ENCODE measurements around the gene HSPE1. TPM values are rescaled to one million over a fixed set of nuclear protein-coding genes. Genes with fewer than 3 reads are reported as not detected.
"Not testable (repeated sequence)": the region's sequence is repeated elsewhere in the genome, so short reads cannot be mapped to it uniquely, and the experiment has no call there.

The HSPE1 gene
- total RNA-seq, 1 donor from 2014 or later = 80.4 TPM

DNA sequence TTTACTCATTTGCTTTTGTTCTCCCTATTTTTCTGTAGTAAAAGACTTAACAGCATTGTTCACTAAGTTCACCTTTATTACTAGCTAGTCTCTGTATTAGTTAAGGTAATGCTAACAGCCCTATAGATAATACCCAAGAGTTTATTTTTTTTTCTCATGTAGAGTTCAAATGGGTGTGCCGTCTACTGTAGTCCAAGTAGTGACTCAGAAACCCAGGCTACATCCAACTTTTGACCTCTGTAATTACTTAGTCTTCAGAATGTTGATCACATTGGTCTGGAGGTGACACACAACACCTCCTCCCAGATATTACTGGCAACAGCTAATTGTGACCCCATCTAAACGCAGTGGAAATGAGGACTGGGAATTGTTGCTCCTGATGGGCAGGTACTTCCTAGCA, 39.1 kb upstream of the HSPE1 start:
- Histone ChIP-seq H3K27ac (ENCODE audit: low read depth, low read length) (no peak overlapping the region), H3K4me1 (ENCODE audit: control insufficient read depth in 3 of 3, insufficient read depth in 3 of 3, low read length in 3 of 3) (peaks cover 0 to 8% (median 7%) of the 10 kb centered on the region in 3 donors), H3K9ac (ENCODE audit: low read depth in 1 of 3, low read length in 3 of 3) (no peak overlapping the region), H3K9me3 (ENCODE audit: control insufficient read depth in 3 of 3, low read length in 3 of 3) (no peaks in the 10 kb centered on the region), H3K27me3 (ENCODE audit: control insufficient read depth in 3 of 3, insufficient read depth in 3 of 3, low read length in 3 of 3) (no peaks in the 10 kb centered on the region), H3K4me3 (ENCODE audit: low read length in 3 of 3) (no peak overlapping the region), H3K36me3 (ENCODE audit: control insufficient read depth in 3 of 3, insufficient read depth in 3 of 3, low read length in 3 of 3) (peaks cover 5 to 19% (median 13%) of the 10 kb centered on the region in 3 donors)

DNA sequence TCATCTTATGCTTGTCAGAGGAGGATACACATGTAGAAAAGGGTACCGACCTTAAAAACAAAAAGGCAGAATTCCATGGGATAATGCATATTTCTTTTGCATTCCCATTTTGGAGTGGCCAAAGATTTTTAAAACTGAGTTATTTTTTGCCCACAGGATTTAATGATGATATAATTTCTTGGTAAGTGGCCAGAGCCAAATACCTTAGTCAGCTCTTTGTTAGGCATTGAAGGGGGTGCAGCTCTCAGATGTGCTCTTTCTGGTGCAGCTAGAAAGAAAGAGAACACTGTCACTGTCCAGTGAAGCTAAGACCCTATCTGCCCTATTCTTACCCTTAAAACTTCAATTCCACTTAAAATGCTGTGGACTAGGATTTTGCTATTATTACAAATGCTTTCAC, 36.0 kb upstream of the HSPE1 start:
- Histone ChIP-seq H3K27ac (ENCODE audit: low read depth, low read length) (no peak overlapping the region), H3K4me1 (ENCODE audit: control insufficient read depth in 3 of 3, insufficient read depth in 3 of 3, low read length in 3 of 3) (peaks cover 0 to 6% (median 4%) of the 10 kb centered on the region in 3 donors), H3K27me3 (ENCODE audit: control insufficient read depth in 3 of 3, insufficient read depth in 3 of 3, low read length in 3 of 3) (no peaks in the 10 kb centered on the region), H3K4me3 (ENCODE audit: low read length in 3 of 3) (no peak overlapping the region), H3K9ac (ENCODE audit: low read depth in 1 of 3, low read length in 3 of 3) (no peak overlapping the region), H3K9me3 (ENCODE audit: control insufficient read depth in 3 of 3, low read length in 3 of 3) (no peaks in the 10 kb centered on the region), H3K36me3 (ENCODE audit: control insufficient read depth in 3 of 3, insufficient read depth in 3 of 3, low read length in 3 of 3) (peaks cover 9 to 32% (median 24%) of the 10 kb centered on the region in 3 donors)

DNA sequence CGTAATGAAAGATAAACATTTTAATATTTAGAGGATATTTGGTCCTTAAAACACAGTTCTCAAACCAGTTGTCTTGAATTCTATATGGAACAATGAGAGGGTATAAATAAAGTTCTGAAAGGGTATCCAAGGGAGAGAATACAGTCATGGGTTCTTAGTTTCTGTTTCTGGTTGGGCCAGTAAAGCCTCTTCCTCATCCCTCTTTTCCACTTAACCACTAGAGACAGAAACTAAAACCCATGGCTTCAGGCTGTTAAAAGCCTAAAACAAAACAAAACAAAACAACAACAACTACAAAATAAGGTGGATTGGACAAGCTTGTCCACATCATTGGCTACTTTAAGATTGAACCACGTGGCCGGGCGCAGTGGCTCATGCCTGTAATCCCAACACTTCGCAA, 28.0 kb upstream of the HSPE1 start:
- H3K4me3 ChIP-seq (ENCODE audit: low read length in 3 of 3) = no peak overlapping the region

DNA sequence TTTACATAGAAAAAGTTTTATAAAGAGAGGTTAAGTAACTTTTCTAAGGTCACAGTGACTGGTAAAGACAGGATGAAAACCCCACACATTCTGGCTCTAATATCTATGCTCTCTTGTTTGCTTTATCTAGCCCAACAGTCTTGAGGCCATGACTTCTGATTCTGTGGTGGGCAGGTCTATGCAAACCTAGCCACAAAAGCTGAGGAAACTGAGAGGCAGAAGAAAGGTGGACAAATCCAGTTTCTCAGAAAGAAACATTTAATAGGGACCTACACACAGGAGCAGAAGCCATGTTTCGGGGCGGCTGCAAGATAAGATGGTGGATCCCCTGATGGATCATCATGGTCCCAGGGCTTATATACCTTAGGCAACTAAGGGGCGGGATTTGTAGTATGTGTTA, 22.4 kb upstream of the HSPE1 start:
- Histone ChIP-seq H3K36me3 (ENCODE audit: control insufficient read depth in 3 of 3, insufficient read depth in 3 of 3, low read length in 3 of 3) (peaks cover 20 to 43% (median 32%) of the 10 kb centered on the region in 3 donors), H3K27me3 (ENCODE audit: control insufficient read depth in 3 of 3, insufficient read depth in 3 of 3, low read length in 3 of 3) (no peaks in the 10 kb centered on the region), H3K4me3 (ENCODE audit: low read length in 3 of 3) (no peak overlapping the region), H3K4me1 (ENCODE audit: control insufficient read depth in 3 of 3, insufficient read depth in 3 of 3, low read length in 3 of 3) (peaks cover 0 to 4% (median 0%) of the 10 kb centered on the region in 3 donors), H3K27ac (ENCODE audit: low read depth, low read length) (no peak overlapping the region), H3K9ac (ENCODE audit: low read depth in 1 of 3, low read length in 3 of 3) (no peak overlapping the region), H3K9me3 (ENCODE audit: control insufficient read depth in 3 of 3, low read length in 3 of 3) (no peaks in the 10 kb centered on the region)

More for the DNA sequence above, 28.0 kb upstream of the HSPE1 start:
- H3K36me3 ChIP-seq (ENCODE audit: control insufficient read depth in 3 of 3, insufficient read depth in 3 of 3, low read length in 3 of 3) = peaks cover 26 to 42% (median 41%) of the 10 kb centered on the region in 3 donors
- H3K27me3 ChIP-seq (ENCODE audit: control insufficient read depth in 3 of 3, insufficient read depth in 3 of 3, low read length in 3 of 3) = no peaks in the 10 kb centered on the region
- H3K27ac ChIP-seq (ENCODE audit: low read depth, low read length) = no peak overlapping the region
- no peaks in the 10 kb centered on the region for H3K9me3 ChIP-seq (ENCODE audit: control insufficient read depth in 3 of 3, low read length in 3 of 3)
- H3K4me1 ChIP-seq (ENCODE audit: control insufficient read depth in 3 of 3, insufficient read depth in 3 of 3, low read length in 3 of 3) = no peaks in the 10 kb centered on the region
- no peak overlapping the region for H3K9ac ChIP-seq (ENCODE audit: low read depth in 1 of 3, low read length in 3 of 3)

DNA sequence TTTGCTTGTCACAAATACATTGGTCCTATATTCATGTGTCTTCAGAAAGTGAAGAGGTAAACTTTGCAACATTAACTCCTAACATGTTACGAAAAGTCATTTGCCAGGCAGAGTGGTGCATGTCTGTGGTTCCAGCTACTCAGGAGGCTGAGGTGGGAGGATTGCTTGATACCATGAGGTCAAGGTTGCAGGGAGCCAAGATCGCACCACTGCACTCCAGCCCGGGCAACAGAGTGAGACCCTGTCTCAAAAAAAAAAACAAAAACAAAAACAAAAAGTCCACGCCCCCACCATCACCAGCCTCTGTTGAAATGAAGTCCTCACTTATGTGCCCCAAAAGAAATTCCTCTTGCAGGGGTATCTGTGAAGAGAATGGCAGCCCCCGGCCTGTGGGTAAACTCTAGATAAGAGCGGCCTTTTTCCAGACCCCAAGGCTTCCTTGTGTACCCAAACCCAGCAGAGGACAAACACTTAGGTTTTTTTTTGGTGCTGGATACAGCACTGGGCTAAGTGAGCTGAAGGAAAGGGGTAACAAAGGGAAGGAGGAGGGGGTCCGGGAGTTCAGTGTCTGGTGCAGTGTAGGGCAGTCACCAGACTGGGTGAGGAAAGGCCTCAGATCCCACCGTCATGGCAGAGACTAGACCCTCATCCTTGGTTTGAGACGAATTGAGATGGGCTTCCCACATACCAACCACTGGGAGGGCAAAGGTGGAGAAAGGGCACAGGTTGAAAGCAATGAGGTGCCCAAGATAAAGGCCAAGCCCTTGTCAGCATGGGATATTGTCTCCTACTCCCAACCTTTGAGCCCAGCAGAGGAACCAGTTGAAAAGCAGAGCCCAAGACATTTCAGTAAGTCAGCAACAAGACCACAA, 19.8 kb upstream of the HSPE1 start:
- H3K9ac ChIP-seq (ENCODE audit: low read depth in 1 of 3, low read length in 3 of 3) = no peak overlapping the region
- H3K4me1 ChIP-seq (ENCODE audit: control insufficient read depth in 3 of 3, insufficient read depth in 3 of 3, low read length in 3 of 3) = peaks cover 0 to 4% (median 0%) of the 10 kb centered on the region in 3 donors
- H3K36me3 ChIP-seq (ENCODE audit: control insufficient read depth in 3 of 3, insufficient read depth in 3 of 3, low read length in 3 of 3) = peaks cover 14 to 24% (median 23%) of the 10 kb centered on the region in 3 donors
- H3K9me3 ChIP-seq (ENCODE audit: control insufficient read depth in 3 of 3, low read length in 3 of 3) = no peaks in the 10 kb centered on the region
- no peaks in the 10 kb centered on the region for H3K27me3 ChIP-seq (ENCODE audit: control insufficient read depth in 3 of 3, insufficient read depth in 3 of 3, low read length in 3 of 3)
- H3K4me3 ChIP-seq (ENCODE audit: low read length in 3 of 3) = no peak overlapping the region
- no peak overlapping the region for H3K27ac ChIP-seq (ENCODE audit: low read depth, low read length)

DNA sequence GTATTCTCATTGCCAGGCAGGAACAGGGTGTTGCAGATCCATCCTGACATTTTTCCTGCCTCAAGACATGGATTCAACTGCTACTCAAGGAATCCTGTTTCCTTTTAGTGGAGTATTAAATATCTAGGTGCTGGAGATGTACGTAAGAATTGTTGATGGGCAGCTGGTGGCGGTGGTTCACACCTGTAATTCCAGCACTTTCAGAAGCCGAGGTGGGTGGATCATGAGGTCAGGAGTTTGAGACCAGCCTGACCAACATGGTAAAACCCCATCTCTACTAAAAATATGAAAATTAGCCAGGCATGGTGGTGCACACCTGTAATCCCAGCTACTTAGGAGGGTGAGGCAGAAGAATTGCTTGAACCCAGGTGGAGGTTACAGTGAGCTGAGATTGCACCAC, 15.9 kb upstream of the HSPE1 start:
- H3K27me3 ChIP-seq (ENCODE audit: control insufficient read depth in 3 of 3, insufficient read depth in 3 of 3, low read length in 3 of 3); H3K4me3 ChIP-seq (ENCODE audit: low read length in 3 of 3); H3K27ac ChIP-seq (ENCODE audit: low read depth, low read length); H3K9ac ChIP-seq (ENCODE audit: low read depth in 1 of 3, low read length in 3 of 3); H3K4me1 ChIP-seq (ENCODE audit: control insufficient read depth in 3 of 3, insufficient read depth in 3 of 3, low read length in 3 of 3); H3K9me3 ChIP-seq (ENCODE audit: control insufficient read depth in 3 of 3, low read length in 3 of 3): not testable (repeated sequence)
- H3K36me3 ChIP-seq (ENCODE audit: control insufficient read depth in 3 of 3, insufficient read depth in 3 of 3, low read length in 3 of 3) = peaks cover 22 to 44% (median 36%) of the 10 kb centered on the region in 3 donors

DNA sequence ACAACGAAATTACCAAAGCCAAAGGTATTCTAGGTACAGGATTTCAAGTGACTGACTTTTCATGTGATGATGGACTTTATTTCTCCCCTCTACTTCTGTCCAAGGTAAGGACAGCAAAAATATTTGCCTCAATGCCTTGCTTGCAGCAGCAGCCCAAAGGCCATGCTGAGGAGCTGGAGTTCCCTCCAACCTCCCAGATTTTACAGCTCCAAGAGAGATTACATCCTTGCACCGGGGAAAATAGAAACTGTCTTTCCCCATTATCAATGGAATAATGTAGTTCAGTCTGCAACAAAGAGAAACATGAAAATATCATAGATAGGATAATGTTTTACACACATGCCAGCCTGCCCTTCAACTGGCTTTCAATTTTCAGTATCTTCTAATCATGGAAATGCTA, 14.0 kb upstream of the HSPE1 start:
- Histone ChIP-seq H3K27ac (ENCODE audit: low read depth, low read length) (no peak overlapping the region), H3K36me3 (ENCODE audit: control insufficient read depth in 3 of 3, insufficient read depth in 3 of 3, low read length in 3 of 3) (peaks cover 35 to 49% (median 43%) of the 10 kb centered on the region in 3 donors), H3K4me1 (ENCODE audit: control insufficient read depth in 3 of 3, insufficient read depth in 3 of 3, low read length in 3 of 3) (no peaks in the 10 kb centered on the region), H3K9ac (ENCODE audit: low read depth in 1 of 3, low read length in 3 of 3) (no peak overlapping the region), H3K9me3 (ENCODE audit: control insufficient read depth in 3 of 3, low read length in 3 of 3) (no peaks in the 10 kb centered on the region), H3K4me3 (ENCODE audit: low read length in 3 of 3) (no peak overlapping the region), H3K27me3 (ENCODE audit: control insufficient read depth in 3 of 3, insufficient read depth in 3 of 3, low read length in 3 of 3) (no peaks in the 10 kb centered on the region)

DNA sequence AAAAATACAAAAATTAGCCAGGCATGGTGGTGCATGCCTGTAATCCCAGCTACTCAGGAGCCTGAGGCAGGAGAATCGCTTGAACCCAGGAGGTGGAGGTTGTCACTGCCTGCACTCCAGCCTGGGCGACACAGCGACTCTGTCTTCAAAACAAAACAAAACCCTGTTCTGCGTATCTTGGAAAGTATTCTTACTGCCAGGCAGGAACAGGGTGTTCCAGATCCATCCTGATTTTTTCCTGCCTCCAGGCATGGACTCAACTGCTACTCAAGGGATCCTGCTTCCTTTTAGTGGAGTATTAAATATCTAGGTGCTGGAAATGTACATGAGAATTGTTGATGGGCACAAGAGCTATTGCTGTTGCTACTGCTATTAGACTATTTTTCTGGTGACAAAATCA, 12.8 kb upstream of the HSPE1 start:
- no peak overlapping the region for H3K27ac ChIP-seq (ENCODE audit: low read depth, low read length)
- H3K4me3 ChIP-seq (ENCODE audit: low read length in 3 of 3) = no peak overlapping the region
- H3K4me1 ChIP-seq (ENCODE audit: control insufficient read depth in 3 of 3, insufficient read depth in 3 of 3, low read length in 3 of 3) = no peaks in the 10 kb centered on the region
- no peaks in the 10 kb centered on the region for H3K9me3 ChIP-seq (ENCODE audit: control insufficient read depth in 3 of 3, low read length in 3 of 3)
- no peaks in the 10 kb centered on the region for H3K27me3 ChIP-seq (ENCODE audit: control insufficient read depth in 3 of 3, insufficient read depth in 3 of 3, low read length in 3 of 3)
- no peak overlapping the region for H3K9ac ChIP-seq (ENCODE audit: low read depth in 1 of 3, low read length in 3 of 3)
- peaks cover 45 to 61% (median 52%) of the 10 kb centered on the region in 3 donors for H3K36me3 ChIP-seq (ENCODE audit: control insufficient read depth in 3 of 3, insufficient read depth in 3 of 3, low read length in 3 of 3)

DNA sequence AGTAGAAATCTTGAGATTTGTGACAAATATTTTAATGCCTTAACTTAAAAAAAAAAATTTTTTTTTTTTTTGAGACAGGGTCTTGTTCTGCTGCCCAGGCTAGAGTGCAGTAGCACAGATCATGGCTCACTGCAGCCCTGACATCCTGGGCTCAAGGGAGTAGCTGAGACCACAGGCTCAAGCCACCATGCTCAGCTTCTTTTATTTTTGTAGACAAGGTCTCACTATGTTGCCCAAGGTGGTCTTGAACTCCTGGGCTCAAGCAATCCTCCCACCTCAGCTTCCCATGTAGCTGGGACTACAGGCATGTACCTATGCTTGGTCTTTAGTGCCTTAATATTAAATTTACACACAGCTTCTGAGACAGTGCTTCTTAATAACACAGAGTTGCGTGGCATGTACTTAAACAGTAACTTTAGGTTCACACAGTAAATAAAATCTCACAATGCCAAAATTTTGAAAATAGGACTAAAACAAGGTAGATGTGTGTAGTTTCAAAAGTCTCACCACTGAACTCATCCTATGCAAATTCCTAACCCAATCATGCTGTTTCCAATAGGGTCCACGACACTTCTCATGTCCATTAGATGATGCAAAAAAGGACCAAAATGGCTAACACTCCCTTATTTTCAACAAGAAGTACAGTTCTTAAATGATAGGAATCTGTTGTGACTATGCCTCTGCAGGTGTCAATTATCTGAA, 4.6 kb upstream of the HSPE1 start:
- Histone ChIP-seq H3K9ac (ENCODE audit: low read depth in 1 of 3, low read length in 3 of 3) (no peak overlapping the region), H3K4me1 (ENCODE audit: control insufficient read depth in 3 of 3, insufficient read depth in 3 of 3, low read length in 3 of 3) (peaks cover 16 to 32% (median 22%) of the 10 kb centered on the region in 3 donors), H3K4me3 (ENCODE audit: low read length in 3 of 3) (no peak overlapping the region), H3K27me3 (ENCODE audit: control insufficient read depth in 3 of 3, insufficient read depth in 3 of 3, low read length in 3 of 3) (no peaks in the 10 kb centered on the region), H3K36me3 (ENCODE audit: control insufficient read depth in 3 of 3, insufficient read depth in 3 of 3, low read length in 3 of 3) (peaks cover 37 to 60% (median 57%) of the 10 kb centered on the region in 3 donors), H3K27ac (ENCODE audit: low read depth, low read length) (no peak overlapping the region), H3K9me3 (ENCODE audit: control insufficient read depth in 3 of 3, low read length in 3 of 3) (no peaks in the 10 kb centered on the region)

DNA sequence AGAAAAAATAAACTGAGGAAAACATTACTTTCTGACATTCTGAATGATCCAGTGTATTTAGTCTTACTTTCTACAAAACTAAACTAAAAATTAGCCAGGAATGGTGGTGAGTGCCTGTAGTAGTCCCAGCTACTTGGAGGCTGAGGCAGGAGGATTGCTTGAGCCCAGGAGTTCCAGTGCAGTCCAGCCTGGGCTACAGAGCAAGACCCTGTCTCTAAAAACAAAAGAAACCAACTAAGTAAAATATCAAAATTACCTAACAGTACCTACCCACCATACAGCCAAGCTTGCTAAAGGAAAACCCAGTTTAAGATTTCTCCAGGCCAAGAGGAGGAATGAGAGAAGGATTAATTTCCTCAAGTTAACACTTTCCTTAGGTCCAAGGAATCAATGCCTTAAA, 3.5 kb upstream of the HSPE1 start:
- Histone ChIP-seq H3K36me3 (ENCODE audit: control insufficient read depth in 3 of 3, insufficient read depth in 3 of 3, low read length in 3 of 3) (peaks cover 28 to 51% (median 50%) of the 10 kb centered on the region in 3 donors), H3K9ac (ENCODE audit: low read depth in 1 of 3, low read length in 3 of 3) (no peak overlapping the region), H3K9me3 (ENCODE audit: control insufficient read depth in 3 of 3, low read length in 3 of 3) (no peaks in the 10 kb centered on the region), H3K4me3 (ENCODE audit: low read length in 3 of 3) (no peak overlapping the region), H3K27me3 (ENCODE audit: control insufficient read depth in 3 of 3, insufficient read depth in 3 of 3, low read length in 3 of 3) (no peaks in the 10 kb centered on the region), H3K4me1 (ENCODE audit: control insufficient read depth in 3 of 3, insufficient read depth in 3 of 3, low read length in 3 of 3) (peaks cover 24 to 40% (median 28%) of the 10 kb centered on the region in 3 donors), H3K27ac (ENCODE audit: low read depth, low read length) (no peak overlapping the region)
